HG02852 (cell line): ENCODE data around the gene MTFR2.

ENCODE experiments used
- ATAC-seq: cut with Tn5 transposase; IDR thresholded peaks from one replicate; pipeline ENCODE4 v1.9.1; 2021; ENCODE audit warnings: mild to moderate bottlenecking, moderate library complexity; ENCODE audit not compliant: unreplicated experiment

Gene MTFR2

DNA sequence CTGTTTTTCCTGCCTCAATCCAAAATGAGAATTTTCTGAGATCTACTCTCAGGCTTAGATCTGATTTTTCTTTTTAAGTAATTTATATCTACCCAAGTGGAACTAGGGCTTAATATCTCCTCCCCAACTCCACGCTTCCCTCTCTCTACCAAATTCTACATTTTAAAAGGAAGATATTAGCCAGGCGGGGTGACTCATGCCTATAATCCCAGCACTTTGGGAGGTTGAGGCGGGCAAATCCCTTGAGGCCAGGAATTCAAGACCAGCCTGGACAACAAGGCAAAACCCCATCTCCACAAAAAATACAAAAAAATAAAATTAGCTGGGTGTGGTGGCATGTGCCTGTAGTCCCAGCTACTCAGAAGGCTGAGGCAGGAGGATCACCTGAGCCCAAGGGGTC lies 61.0 kb downstream of the MTFR2 start:
- no peak for ATAC-seq

DNA sequence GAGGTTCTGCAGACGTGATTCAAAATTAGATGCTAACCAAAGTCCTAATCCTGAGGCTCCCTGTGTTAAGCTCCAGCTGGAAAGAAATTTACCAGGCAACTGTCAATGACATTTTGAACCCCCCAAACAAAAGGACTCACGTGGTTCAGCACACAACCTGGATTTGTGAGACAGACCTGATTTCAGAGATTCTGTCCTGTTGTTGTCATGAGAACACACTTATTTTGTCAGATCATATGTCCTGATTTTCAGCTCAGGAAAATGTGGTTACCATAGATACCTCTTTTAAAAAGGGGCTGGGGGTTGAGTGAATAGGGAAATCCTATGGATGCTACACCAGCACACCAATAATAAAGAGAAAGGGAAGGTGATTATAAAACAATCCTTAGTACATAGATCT lies 61.6 kb downstream of the MTFR2 start:
- no peak for ATAC-seq

DNA sequence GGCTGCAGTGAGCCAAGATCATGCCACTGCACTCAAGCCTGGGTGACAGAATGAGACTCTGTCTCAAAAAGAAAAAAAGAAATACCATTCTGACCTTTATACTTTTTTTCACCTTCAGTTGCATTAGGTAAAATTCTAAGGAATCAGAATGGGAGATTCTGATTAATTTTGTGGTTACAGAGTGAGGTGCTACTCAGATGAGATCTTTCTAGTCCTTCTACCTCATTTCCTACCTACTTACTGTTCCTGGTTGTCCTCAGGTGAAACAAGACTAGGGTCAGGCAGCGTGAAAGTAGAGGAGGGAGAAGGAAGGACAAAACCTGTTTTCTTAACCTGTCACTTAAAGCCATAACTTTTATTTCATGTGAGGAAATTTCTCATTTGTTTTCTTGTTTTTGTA lies 63.7 kb downstream of the MTFR2 start:
- ATAC-seq: no peak

DNA sequence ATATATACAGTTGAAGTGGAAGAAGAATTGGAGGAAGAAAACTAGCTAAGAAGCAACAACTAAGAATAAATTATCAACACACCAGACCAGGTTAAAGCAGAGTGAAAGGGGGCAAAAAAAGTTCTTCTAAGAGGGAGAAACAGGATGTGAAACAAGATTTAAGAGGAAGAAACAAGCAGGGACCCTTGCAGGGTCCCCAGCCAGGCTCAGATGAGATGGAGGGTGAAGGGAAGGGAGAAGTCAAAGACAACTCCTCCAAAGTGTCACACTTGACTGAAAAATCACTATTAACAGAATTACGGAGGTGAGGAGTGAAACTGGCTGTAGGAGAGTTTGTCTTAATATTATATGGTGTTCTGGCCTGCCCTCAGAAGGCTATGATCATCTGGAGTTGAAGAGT lies 65.4 kb downstream of the MTFR2 start:
- ATAC-seq: no peak

DNA sequence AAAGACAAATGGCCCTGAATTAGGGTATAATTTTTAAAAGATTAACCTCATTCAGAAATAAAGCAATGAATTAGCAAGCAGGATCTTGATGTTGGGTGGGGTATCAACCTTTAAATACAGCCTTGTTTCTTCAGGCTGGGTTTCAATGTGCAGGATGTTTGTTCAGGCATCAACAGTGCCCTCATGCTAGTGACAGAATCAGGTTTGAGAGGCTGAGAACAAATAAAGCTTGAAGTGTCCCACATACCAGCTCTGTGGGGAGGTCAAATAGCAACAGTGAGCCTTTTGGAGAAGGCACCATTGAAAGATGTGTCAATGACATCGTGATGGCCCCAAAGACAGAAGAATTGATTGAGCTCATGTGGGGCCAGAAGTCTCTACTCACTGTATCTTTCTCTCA lies 68.2 kb downstream of the MTFR2 start:
- ATAC-seq: no peak

DNA sequence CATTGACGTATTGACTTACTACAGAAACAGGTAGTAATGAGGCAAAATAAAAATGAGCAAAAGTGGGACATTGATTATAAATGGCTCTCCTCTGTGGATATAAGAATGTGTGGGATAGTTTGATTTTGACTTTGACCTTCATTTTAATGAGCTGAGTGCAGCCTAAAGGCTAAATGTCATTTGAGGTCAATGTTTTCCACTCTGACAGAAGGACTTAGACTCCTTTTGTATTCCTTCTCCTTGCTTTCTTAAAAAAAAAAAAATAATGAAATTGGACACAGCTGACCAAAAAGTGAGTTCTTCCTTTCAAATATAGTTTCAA lies 68.6 kb downstream of the MTFR2 start:
- ATAC-seq: no peak
